Measurements from ENCODE around the gene CHDH. TPM values are rescaled to one million over a fixed set of nuclear protein-coding genes. Genes with fewer than 3 reads are reported as not detected.

The CHDH gene
- total and polyA plus RNA-seq, 2 donors (not counting 3 experiments of a cell fraction or from before 2014, with no cell fraction given): 0.04 to 0.06 TPM

GRCh38 chr3:53764026-53764775, 82.0 kb downstream of the CHDH start:
- Histone ChIP-seq H3K4me1 (ENCODE audit: control insufficient read depth, extremely low read depth, insufficient read depth, low read length) (no peaks in the 10 kb centered on the region), H4K20me1 (replicated peaks; ENCODE audit: control insufficient read depth, extremely low read depth, insufficient read depth, low read length) (no peaks in the 10 kb centered on the region), H2AFZ (ENCODE audit: low read depth, low read length) (no peak overlapping the region), H3K9me1 (replicated peaks; ENCODE audit: control insufficient read depth, extremely low read depth, insufficient read depth, low read length) (no peaks in the 10 kb centered on the region), H3K9ac (replicated peaks; ENCODE audit: extremely low read depth, insufficient read depth, low read length) (no peak overlapping the region), H3K79me2 (ENCODE audit: control insufficient read depth, insufficient read depth, low read length) (no peaks in the 10 kb centered on the region), H3K27me3 (ENCODE audit: control insufficient read depth in 2 of 2, insufficient read depth in 2 of 2, low read length in 2 of 2) (no peaks in the 10 kb centered on the region), H3K4me2 (ENCODE audit: insufficient read depth, low read length) (no peak overlapping the region), H3K9me3 (replicated peaks; ENCODE audit: control insufficient read depth, insufficient read depth, low read length) (no peaks in the 10 kb centered on the region), H3K4me3 (replicated peaks in 1 of 3; ENCODE audit: insufficient read depth in 1 of 3, low read depth in 1 of 3, low read length in 3 of 3) (no peak overlapping the region), H3K27ac (ENCODE audit: insufficient read depth, low read depth, low read length) (no peak overlapping the region), H3K36me3 (ENCODE audit: control insufficient read depth in 2 of 2, extremely low read depth in 1 of 2, insufficient read depth in 2 of 2, low read length in 2 of 2) (no peaks in the 10 kb centered on the region)
- CTCF ChIA-PET: no interaction called here
- TF ChIP-seq MYC (IDR thresholded peaks at IDR 0.05; ENCODE audit: low read depth, low read length): no peak
- TF ChIP-seq POLR2AphosphoS5 (IDR thresholded peaks at IDR 0.05; ENCODE audit: insufficient read depth, low read depth, low read length): no peak
- TF ChIP-seq CTCF (IDR thresholded peaks at IDR 0.05; ENCODE audit: extremely low read depth in 1 of 2, insufficient read depth in 1 of 2, low read depth in 1 of 2, low read length in 2 of 2): no peak
- TF ChIP-seq EZH2 (IDR thresholded peaks at IDR 0.05; ENCODE audit: borderline replicate concordance, low read depth, low read length, severe bottlenecking): no peak
- TF ChIP-seq POLR2A (IDR thresholded peaks at IDR 0.05; ENCODE audit: low read depth, low read length): no peak
- TF ChIP-seq MAX (IDR thresholded peaks at IDR 0.05; ENCODE audit: insufficient read depth, insufficient read length): no peak
- TF ChIP-seq FOS (IDR thresholded peaks at IDR 0.05; ENCODE audit: borderline replicate concordance, insufficient read depth, low read length): no peak
- TF ChIP-seq JUN (IDR thresholded peaks at IDR 0.05; ENCODE audit: borderline replicate concordance, insufficient read depth, insufficient read length, low read depth): no peak
- TF ChIP-seq GATA2 (IDR thresholded peaks at IDR 0.05; ENCODE audit: insufficient read depth, insufficient read length, low read depth, low read length): no peak
- POLR2A ChIA-PET: no interaction called here
- intact Hi-C loops (cut with micrococcal nuclease): no loop called here
- dilution Hi-C loops (cut with MboI; ENCODE audit: extremely low pct_ligation_motif_present, low sequenced_read_pairs): no loop called here
- DNase-seq (ENCODE audit: low read depth, low spot score) (no peak), FAIRE-seq (no peak)
- BruUV-seq (replicated peaks): no TSS peak
